GM19324 (cell line): ENCODE data around the gene TIGD6.

Experiments
- ATAC-seq: cut with Tn5 transposase; IDR thresholded peaks from one replicate; pipeline ENCODE4 v1.9.1; 2021; ENCODE audit warnings: mild to moderate bottlenecking, moderate library complexity; ENCODE audit not compliant: unreplicated experiment, low FRiP score

Gene TIGD6

GRCh38 chr5:150017226-150018005 lies 17.0 kb upstream of the TIGD6 start:
- ATAC-seq: no peak

- ATAC-seq: no peak
Measured at GRCh38 chr5:150016537-150016936, 16.1 kb upstream of the TIGD6 start.

- no peak for ATAC-seq
Measured at GRCh38 chr5:150015415-150015814, 15.0 kb upstream of the TIGD6 start.

- no peak for ATAC-seq
Measured at GRCh38 chr5:150014456-150014855, 14.0 kb upstream of the TIGD6 start.

GRCh38 chr5:150013931-150014330 lies 13.5 kb upstream of the TIGD6 start:
- no peak for ATAC-seq

GRCh38 chr5:150009671-150010387 lies 9.4 kb upstream of the TIGD6 start:
- no peak for ATAC-seq

GRCh38 chr5:150007050-150007449 lies 6.6 kb upstream of the TIGD6 start:
- ATAC-seq: no peak

GRCh38 chr5:150006318-150006717 lies 5.9 kb upstream of the TIGD6 start:
- no peak for ATAC-seq

- peak; percentile 43 for ATAC-seq
Measured at GRCh38 chr5:150001660-150002486, 1.4 kb upstream of the TIGD6 start.

- ATAC-seq: no peak
Measured at GRCh38 chr5:150000990-150001659, 671 bp upstream of the TIGD6 start.

- ATAC-seq: no peak
Measured at GRCh38 chr5:149999866-150000255, 593 bp downstream of the TIGD6 start.

- ATAC-seq: no peak
Measured at GRCh38 chr5:149999359-149999758, 1.1 kb downstream of the TIGD6 start.

GRCh38 chr5:149998281-149998680 lies 2.2 kb downstream of the TIGD6 start:
- no peak for ATAC-seq

- no peak for ATAC-seq
Measured at GRCh38 chr5:149996205-149996890, 4.1 kb downstream of the TIGD6 start.

- ATAC-seq: no peak
Measured at GRCh38 chr5:149995385-149996204, 4.9 kb downstream of the TIGD6 start.

GRCh38 chr5:149993471-149993870 lies 7.0 kb downstream of the TIGD6 start:
- no peak for ATAC-seq

GRCh38 chr5:149990518-149991376 lies 9.7 kb downstream of the TIGD6 start:
- peak; percentile 49 for ATAC-seq

- ATAC-seq: no peak
Measured at GRCh38 chr5:149988126-149988525, 12.3 kb downstream of the TIGD6 start.
